Glutamatergic neuron (in vitro differentiated cells): ENCODE data around the gene PRIM2. TPM values are rescaled to one million over a fixed set of nuclear protein-coding genes. Genes with fewer than 3 reads are reported as not detected.
A peak's percentile ranks its signal among the peaks of the same experiment; 100 is the strongest.
"Not testable (repeated sequence)": the region's sequence is repeated elsewhere in the genome, so short reads cannot be mapped to it uniquely, and the experiment has no call there.

Experiments
- DNase-seq: peaks from one replicate; pipeline ENCODE4 v3.0.0; 2022
- H3K27ac Mint-ChIP-seq: one replicate; pipeline ENCODE4 v1.8.0; 2020; ENCODE audit warnings: mild to moderate bottlenecking, mixed read lengths, inconsistent platforms; ENCODE audit not compliant: unreplicated experiment
- H3K27me3 Mint-ChIP-seq: one replicate; pipeline ENCODE4 v1.8.0; 2020; ENCODE audit warnings: mild to moderate bottlenecking, moderate library complexity, mixed read lengths, inconsistent platforms; ENCODE audit not compliant: unreplicated experiment
- H3K36me3 Mint-ChIP-seq: one replicate; pipeline ENCODE4 v1.8.0; 2020; ENCODE audit warnings: mild to moderate bottlenecking, mixed read lengths, inconsistent platforms; ENCODE audit not compliant: unreplicated experiment
- H3K4me1 Mint-ChIP-seq: one replicate; pipeline ENCODE4 v1.8.0; 2020; ENCODE audit warnings: mild to moderate bottlenecking, low read depth, mixed read lengths, inconsistent platforms; ENCODE audit not compliant: unreplicated experiment
- H3K4me3 Mint-ChIP-seq: one replicate; pipeline ENCODE4 v1.8.0; 2020; ENCODE audit warnings: mild to moderate bottlenecking, mixed read lengths, inconsistent platforms; ENCODE audit not compliant: unreplicated experiment
- H3K9me3 Mint-ChIP-seq: one replicate; pipeline ENCODE4 v1.8.0; 2020; ENCODE audit warnings: mild to moderate bottlenecking, moderate library complexity, mixed read lengths, inconsistent platforms; ENCODE audit not compliant: unreplicated experiment
- microRNA-seq: library from miRNA; unstranded; fragments of <30 nt; microRNA quantifications from one replicate; pipeline ENCODE4, GENCODE V29; 2020; ENCODE audit not compliant: unreplicated experiment
- total RNA-seq: library from RNA; stranded (reverse); fragmentation: NEBNext Ultra II Directional; extraction: Animal tissue kit (Norgen Biotek cat#: 25700); gene quantifications from one replicate; pipeline ENCODE4 v1.2.1, GENCODE V29; 2021; ENCODE audit not compliant: unreplicated experiment

PRIM2 gene
- total RNA-seq, 1 donor from 2014 or later: 15.3 TPM

- H3K4me1 Mint-ChIP-seq, DNase-seq, H3K27me3 Mint-ChIP-seq, H3K36me3 Mint-ChIP-seq, H3K9me3 Mint-ChIP-seq, H3K27ac Mint-ChIP-seq, H3K4me3 Mint-ChIP-seq: not testable (repeated sequence)
Observed at GRCh38 chr6:57668108-57668507, 350.7 kb downstream of the PRIM2 start.

DNA sequence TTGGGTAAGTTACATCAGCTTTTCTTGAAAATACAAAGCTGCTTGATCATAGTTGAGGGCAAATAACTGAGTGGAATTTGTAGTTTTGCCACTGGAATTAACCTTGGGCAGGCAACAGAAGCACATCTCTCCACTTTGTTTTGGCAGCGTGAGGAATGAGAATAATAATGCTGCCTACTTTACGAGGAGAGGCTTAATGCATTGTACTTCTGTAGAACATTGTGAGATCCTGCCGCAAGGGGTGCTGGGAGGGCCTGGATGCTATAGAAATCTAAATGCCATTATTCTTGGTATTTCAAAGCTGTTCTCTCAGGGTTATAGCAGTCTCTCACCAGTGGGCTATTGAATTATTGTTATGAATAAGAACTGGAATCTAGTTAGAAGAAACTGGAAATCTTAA is 353.8 kb downstream of the PRIM2 start:
- H3K27me3 Mint-ChIP-seq, H3K4me1 Mint-ChIP-seq, H3K4me3 Mint-ChIP-seq, H3K9me3 Mint-ChIP-seq, H3K27ac Mint-ChIP-seq, DNase-seq, H3K36me3 Mint-ChIP-seq: not testable (repeated sequence)

GRCh38 chr6:57671937-57672627 is 354.7 kb downstream of the PRIM2 start:
- not testable (repeated sequence) for H3K4me3 Mint-ChIP-seq, H3K4me1 Mint-ChIP-seq, DNase-seq

GRCh38 chr6:57673281-57673680 is 355.9 kb downstream of the PRIM2 start:
- not testable (repeated sequence) for H3K27me3 Mint-ChIP-seq, H3K36me3 Mint-ChIP-seq, H3K4me3 Mint-ChIP-seq, H3K4me1 Mint-ChIP-seq, H3K9me3 Mint-ChIP-seq, H3K27ac Mint-ChIP-seq
- peak; percentile 28 for DNase-seq

More at GRCh38 chr6:57671937-57672627, 354.7 kb downstream of the PRIM2 start:
- H3K27me3 Mint-ChIP-seq, H3K36me3 Mint-ChIP-seq, H3K9me3 Mint-ChIP-seq, H3K27ac Mint-ChIP-seq: not testable (repeated sequence)

GRCh38 chr6:57675386-57675785 is 358.0 kb downstream of the PRIM2 start:
- not testable (repeated sequence) for H3K27ac Mint-ChIP-seq, H3K27me3 Mint-ChIP-seq, H3K4me3 Mint-ChIP-seq, H3K36me3 Mint-ChIP-seq, DNase-seq, H3K9me3 Mint-ChIP-seq, H3K4me1 Mint-ChIP-seq

DNA sequence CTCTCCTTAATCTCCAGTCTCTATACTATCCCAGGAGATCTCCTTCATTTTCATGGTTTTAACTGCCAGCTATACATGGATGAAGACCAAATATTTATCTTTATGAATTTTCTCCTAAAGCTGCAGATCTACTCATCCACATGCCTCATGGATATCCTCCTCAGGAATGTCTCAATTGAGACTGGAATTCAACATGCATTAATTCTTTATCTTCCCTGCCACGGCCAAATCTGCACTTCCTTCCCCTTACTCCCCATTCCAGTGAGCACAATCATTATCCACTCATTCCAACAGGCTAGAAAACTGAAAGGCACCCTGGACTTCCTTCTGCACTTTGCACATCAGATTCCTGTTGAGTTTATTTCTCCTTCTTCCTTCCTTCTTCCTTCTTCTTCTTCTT is 379.0 kb downstream of the PRIM2 start:
- DNase-seq, H3K27ac Mint-ChIP-seq, H3K36me3 Mint-ChIP-seq, H3K4me1 Mint-ChIP-seq, H3K4me3 Mint-ChIP-seq, H3K27me3 Mint-ChIP-seq, H3K9me3 Mint-ChIP-seq: not testable (repeated sequence)

Small RNA genes within 50 kb of the gene (microRNA-seq; reads per million reads assigned to microRNA genes)
- gene MIR548U: not detected

Other genes with a start within 250 kb of the PRIM2 start
- 79.6 TPM for gene ZNF451, start 227.4 kb upstream of the PRIM2 start, total RNA-seq
- 1.2 TPM for gene BAG2, start 145.3 kb upstream of the PRIM2 start, total RNA-seq
- gene RAB23, start 95.3 kb upstream of the PRIM2 start, total RNA-seq: 4.0 TPM